Astrocyte of the cerebellum (primary cell): ENCODE results near the gene ITGA11.

Experiments
- DNase-seq: peaks from one replicate; pipeline ENCODE4 v3.0.0-alpha.2; 2011; ENCODE audit warnings: low read depth
- H3K4me3 ChIP-seq: 2 replicates; pipeline ENCODE4 v1.5.1; 2011; ENCODE audit warnings: mild to moderate bottlenecking, low read depth, low read length, moderate library complexity
- CTCF ChIP-seq: IDR thresholded peaks from 2 replicates; pipeline ENCODE4 v1.5.1; 2012; ENCODE audit warnings: low read length, low read depth, moderate library complexity, mild to moderate bottlenecking; ENCODE audit errors: missing control alignments
- in situ Hi-C: cut with HindIII; loops from 2 replicates; pipeline ENCODE4 v1.10.0; 2017; ENCODE audit warnings: low sequenced_read_pairs

The ITGA11 gene

GRCh38 chr15:68321229-68321628 is 110.7 kb downstream of the ITGA11 start:
- DNase-seq: no peak
- H3K4me3 ChIP-seq: no peak overlapping the region
- no peak for TF ChIP-seq CTCF
- in situ Hi-C loops: no loop called here

GRCh38 chr15:68319997-68320396 is 112.0 kb downstream of the ITGA11 start:
- no peak for DNase-seq
- in situ Hi-C loops: no loop called here
- H3K4me3 ChIP-seq: no peak overlapping the region
- TF ChIP-seq CTCF: no peak

GRCh38 chr15:68318931-68319909 is 112.7 kb downstream of the ITGA11 start:
- TF ChIP-seq CTCF: no peak
- DNase-seq: no peak
- in situ Hi-C loops: no loop called here
- H3K4me3 ChIP-seq: no peak overlapping the region

GRCh38 chr15:68318008-68318835 is 113.7 kb downstream of the ITGA11 start:
- H3K4me3 ChIP-seq: no peak overlapping the region
- no peak for DNase-seq
- TF ChIP-seq CTCF: no peak
- in situ Hi-C loops: no loop called here

GRCh38 chr15:68317281-68318007 is 114.5 kb downstream of the ITGA11 start:
- DNase-seq: no peak

More at GRCh38 chr15:68317281-68318007, 114.5 kb downstream of the ITGA11 start:
- in situ Hi-C loops: no loop called here
- no peak for TF ChIP-seq CTCF
- no peak overlapping the region for H3K4me3 ChIP-seq
